Endodermal cell (in vitro differentiated cells): ENCODE measurements around the gene CCK. TPM values are rescaled to one million over a fixed set of nuclear protein-coding genes. Genes with fewer than 3 reads are reported as not detected.
A peak's percentile ranks its signal among the peaks of the same experiment; 100 is the strongest.

ENCODE experiments used
- DNase-seq: peaks from one replicate; pipeline ENCODE4 v3.0.0-alpha.2; 2017
- H3K27ac ChIP-seq: 2 replicates; pipeline ENCODE4 v1.5.1; 2013; ENCODE audit warnings: mild to moderate bottlenecking, low read depth, low read length, moderate library complexity
- H3K27me3 ChIP-seq: 2 replicates; pipeline ENCODE4 v1.6.1; 2013; ENCODE audit warnings: mild to moderate bottlenecking, low read length, moderate library complexity; ENCODE audit not compliant: insufficient read depth, control insufficient read depth, poor library complexity, severe bottlenecking
- H3K36me3 ChIP-seq: 2 replicates; pipeline ENCODE4 v1.7.0; 2013; ENCODE audit warnings: mild to moderate bottlenecking, low read length, moderate library complexity; ENCODE audit not compliant: control insufficient read depth, insufficient read depth
- H3K4me1 ChIP-seq: one replicate; pipeline ENCODE4 v1.7.0; 2013; ENCODE audit warnings: low read length; ENCODE audit not compliant: control insufficient read depth, insufficient read depth
- H3K4me3 ChIP-seq: 2 replicates; pipeline ENCODE4 v1.5.1; 2013; ENCODE audit warnings: mild to moderate bottlenecking, low read length, moderate library complexity
- H3K9ac ChIP-seq: 2 replicates; pipeline ENCODE4 v1.6.1; 2013; ENCODE audit warnings: mild to moderate bottlenecking, low read length, moderate library complexity; ENCODE audit not compliant: poor library complexity, severe bottlenecking; ENCODE audit errors: extremely low read depth
- H3K9me3 ChIP-seq: 2 replicates; pipeline ENCODE4 v1.6.1; 2013; ENCODE audit warnings: mild to moderate bottlenecking, low read length, moderate library complexity; ENCODE audit not compliant: control insufficient read depth
- H3K27ac Mint-ChIP-seq: 2 replicates; pipeline ENCODE4 v1.8.0; 2020; ENCODE audit warnings: mixed read lengths
- H3K27me3 Mint-ChIP-seq: 2 replicates; pipeline ENCODE4 v1.8.0; 2021; ENCODE audit warnings: mild to moderate bottlenecking, mixed read lengths; ENCODE audit not compliant: insufficient read depth
- H3K36me3 Mint-ChIP-seq: 2 replicates; pipeline ENCODE4 v1.8.0; 2020; ENCODE audit warnings: low read depth, mixed read lengths
- H3K4me1 Mint-ChIP-seq: 2 replicates; pipeline ENCODE4 v1.8.0; 2020; ENCODE audit warnings: mixed read lengths
- H3K4me3 Mint-ChIP-seq: 2 replicates; pipeline ENCODE4 v1.8.0; 2020; ENCODE audit warnings: mild to moderate bottlenecking, moderate library complexity, mixed read lengths
- H3K9me3 Mint-ChIP-seq: 2 replicates; pipeline ENCODE4 v1.8.0; 2020; ENCODE audit warnings: mild to moderate bottlenecking, mixed read lengths
- CTCF ChIP-seq: fragments of 200-600 bp; sonication (generic); conservative IDR thresholded peaks from 2 replicates; pipeline ENCODE4 v1.5.0; 2021; ENCODE audit warnings: antibody characterized with exemption, mild to moderate bottlenecking
- WGBS, 2 experiments: methylation state at CpG; one replicate each; pipeline versions ENCODE4 v1.1.5 to v1.1.7; 2013; ENCODE audit warnings: missing lambda C conversion rate in 2 of 2, mixed read lengths in 1 of 2; ENCODE audit not compliant: insufficient coverage in 1 of 2, insufficient read length in 1 of 2; 5-methylcytosine and 5-hydroxymethylcytosine counted together
- total RNA-seq, 2 donors: library from RNA; stranded (reverse); fragmentation: NEBNext Ultra II Directional in 1 of 2; extraction: Animal tissue kit (Norgen Biotek cat#: 25700) in 1 of 2; gene quantifications; 2 replicates in 1 of 2; 3 replicates in 1 of 2; pipeline ENCODE4 v1.2.1, GENCODE V29; 2021

The CCK gene
- total RNA-seq, 2 donors from 2014 or later = 0.64 to 0.97 TPM

- H3K4me3 ChIP-seq = no peak overlapping the region
- no peak overlapping the region for H3K27ac ChIP-seq
- H3K36me3 ChIP-seq = no peaks in the 10 kb centered on the region
- H3K27me3 ChIP-seq = peaks cover 23% of the 10 kb centered on the region
- H3K9ac ChIP-seq = no peak overlapping the region
- peaks cover 4% of the 10 kb centered on the region for H3K4me1 ChIP-seq
- DNase-seq = no peak
- Mint-ChIP-seq H3K9me3 (no peaks in the 10 kb centered on the region), H3K36me3 (no peaks in the 10 kb centered on the region), H3K4me3 (no peak overlapping the region), H3K27ac (no peak overlapping the region), H3K27me3 (peaks cover 50% of the 10 kb centered on the region), H3K4me1 (peaks cover 16% of the 10 kb centered on the region)
- H3K9me3 ChIP-seq = no peaks in the 10 kb centered on the region
- WGBS, 2 experiments = 83 to 92% methylated on average over 1 of the region's 1 CpG
- TF ChIP-seq CTCF = no peak
These were observed 15.2 kb downstream of the CCK start for GRCh38 chr3:42250761-42251160.

- Mint-ChIP-seq H3K36me3 (no peaks in the 10 kb centered on the region), H3K4me3 (no peak overlapping the region), H3K27ac (no peak overlapping the region), H3K9me3 (peaks cover 2% of the 10 kb centered on the region), H3K27me3 (peaks cover 48% of the 10 kb centered on the region), H3K4me1 (peaks cover 17% of the 10 kb centered on the region)
- no peak overlapping the region for H3K4me3 ChIP-seq
- H3K9me3 ChIP-seq = no peaks in the 10 kb centered on the region
- H3K4me1 ChIP-seq = peaks cover 6% of the 10 kb centered on the region
- peaks cover 25% of the 10 kb centered on the region for H3K27me3 ChIP-seq
- 15 to 70% methylated on average over 2 to 9 of the region's 9 CpGs for WGBS, 2 experiments
- H3K27ac ChIP-seq = no peak overlapping the region
- H3K36me3 ChIP-seq = no peaks in the 10 kb centered on the region
- DNase-seq = peak; percentile 88
- no peak overlapping the region for H3K9ac ChIP-seq
- peak; percentile 94 for TF ChIP-seq CTCF
These were observed 18.4 kb downstream of the CCK start for GRCh38 chr3:42247576-42248027.

GRCh38 chr3:42246091-42246490 is 19.9 kb downstream of the CCK start:
- H3K36me3 ChIP-seq = no peaks in the 10 kb centered on the region
- no peak for TF ChIP-seq CTCF
- H3K27me3 ChIP-seq = peaks cover 25% of the 10 kb centered on the region
- H3K4me3 Mint-ChIP-seq = no peak overlapping the region
- no peak overlapping the region for H3K27ac ChIP-seq
- H3K4me1 Mint-ChIP-seq = peaks cover 17% of the 10 kb centered on the region
- H3K27ac Mint-ChIP-seq = no peak overlapping the region
- no peaks in the 10 kb centered on the region for H3K36me3 Mint-ChIP-seq
- no peak overlapping the region for H3K9ac ChIP-seq
- no peaks in the 10 kb centered on the region for H3K9me3 ChIP-seq
- WGBS, 2 experiments = no CpG with 5 or more reads among the region's 1 CpG
- peaks cover 2% of the 10 kb centered on the region for H3K9me3 Mint-ChIP-seq
- H3K27me3 Mint-ChIP-seq = peaks cover 43% of the 10 kb centered on the region
- no peak for DNase-seq
- peaks cover 6% of the 10 kb centered on the region for H3K4me1 ChIP-seq
- no peak overlapping the region for H3K4me3 ChIP-seq
